Fibroblast of lung (primary cell): ENCODE results near the gene PRR14L. TPM values are rescaled to one million over a fixed set of nuclear protein-coding genes. Genes with fewer than 3 reads are reported as not detected.
"Not testable (repeated sequence)": the region's sequence is repeated elsewhere in the genome, so short reads cannot be mapped to it uniquely, and the experiment has no call there.

Experiments
- DNase-seq, 2 donors: peaks; one replicate each; pipeline versions ENCODE4 v3.0.0 to v3.0.0-alpha.2; 2010; ENCODE audit warnings: low read depth in 2 of 2
- H2AFZ ChIP-seq: 2 replicates; pipeline ENCODE4 v1.5.1; 2012; ENCODE audit warnings: low read length, control low read depth, inconsistent platforms
- H3K27ac ChIP-seq: 2 replicates; pipeline ENCODE4 v1.5.1; 2011; ENCODE audit warnings: low read length, control low read depth; ENCODE audit not compliant: insufficient read depth
- H3K27me3 ChIP-seq: 2 replicates; pipeline ENCODE4 v1.5.1; 2011; ENCODE audit warnings: mild to moderate bottlenecking, low read length; ENCODE audit not compliant: control insufficient read depth, insufficient read depth
- H3K36me3 ChIP-seq: 2 replicates; pipeline ENCODE4 v1.5.1; 2011; ENCODE audit warnings: low read length; ENCODE audit not compliant: control insufficient read depth, insufficient read depth
- H3K4me1 ChIP-seq: 2 replicates; pipeline ENCODE4 v1.5.1; 2011; ENCODE audit warnings: low read length; ENCODE audit not compliant: control insufficient read depth, insufficient read depth; ENCODE audit errors: extremely low read depth
- H3K4me2 ChIP-seq: 2 replicates; pipeline ENCODE4 v1.5.1; 2011; ENCODE audit warnings: low read length, control low read depth; ENCODE audit not compliant: insufficient read depth; ENCODE audit errors: extremely low read depth
- H3K4me3 ChIP-seq, 4 experiments: fragments of 200-600 bp in 1 of 4; sonication (generic) in 1 of 4; replicated peaks in 1 of 4; 2 replicates each; pipeline ENCODE4 v1.5.1; 2011 to 2016; ENCODE audit warnings: low read length in 4 of 4, low read depth in 3 of 4, mild to moderate bottlenecking in 3 of 4, control low read depth in 2 of 4, inconsistent platforms in 1 of 4, mixed read lengths in 1 of 4; ENCODE audit not compliant: insufficient read depth in 1 of 4; ENCODE audit errors: control extremely low read depth in 1 of 4
- H3K79me2 ChIP-seq: 2 replicates; pipeline ENCODE4 v1.5.1; 2012; ENCODE audit warnings: mild to moderate bottlenecking, low read length, inconsistent platforms; ENCODE audit not compliant: control insufficient read depth, insufficient read depth
- H3K9ac ChIP-seq: 2 replicates; pipeline ENCODE4 v1.5.1; 2011; ENCODE audit warnings: mild to moderate bottlenecking, low read length, control low read depth; ENCODE audit not compliant: insufficient read depth
- H3K9me3 ChIP-seq: 2 replicates; pipeline ENCODE4 v1.5.1; 2012; ENCODE audit warnings: low read depth, low read length; ENCODE audit not compliant: control insufficient read depth, insufficient read depth
- H4K20me1 ChIP-seq: 2 replicates; pipeline ENCODE4 v1.5.1; 2011; ENCODE audit warnings: low read length; ENCODE audit not compliant: control insufficient read depth, insufficient read depth; ENCODE audit errors: extremely low read depth
- CTCF ChIP-seq, 2 donors: IDR thresholded peaks in 1 of 2; conservative IDR thresholded peaks in 1 of 2; 1 replicate in 1 of 2; 2 replicates in 1 of 2; pipeline ENCODE4 v1.5.1; 2011 to 2012; ENCODE audit warnings: low read length in 2 of 2, control low read depth in 1 of 2, inconsistent platforms in 1 of 2, low read depth in 1 of 2, mild to moderate bottlenecking in 1 of 2
- EZH2 ChIP-seq: IDR thresholded peaks from 2 replicates; pipeline ENCODE4 v1.5.1; 2012; ENCODE audit warnings: low read length, control low read depth, mild to moderate bottlenecking; ENCODE audit errors: missing control alignments
- polyA minus RNA-seq: library from RNA; depleted of rRNA, polyadenylated mRNA; stranded (reverse); fragments of >200 nt; gene quantifications from 2 replicates; pipeline ENCODE4 v1.2.3, GENCODE V29; 2011; ENCODE audit warnings: low replicate concordance
- polyA plus RNA-seq, 2 donors: library from polyadenylated mRNA; depleted of rRNA in 1 of 2; stranded (reverse) in 1 of 2; unstranded in 1 of 2; fragments of >200 nt; gene quantifications; 2 replicates each; pipeline ENCODE4 v1.2.1, GENCODE V29; 2011 to 2012; ENCODE audit warnings: missing spikeins in 1 of 2
- total RNA-seq: library from RNA; depleted of rRNA; stranded (reverse); fragments of >200 nt; gene quantifications from 2 replicates; pipeline ENCODE4 v1.2.1, GENCODE V29; 2014

PRR14L gene
- total RNA-seq (14.4 and 17.3 TPM in 2 replicates), polyA plus RNA-seq (14.4 and 14.7 TPM in 2 replicates), polyA minus RNA-seq (67.4 and 75.5 TPM in 2 replicates)
- polyA plus RNA-seq (2012) = 8.9 and 10.6 TPM in 2 replicates

GRCh38 chr22:31749636-31750364, at the start of gene PRR14L:
Gene PRR14L, minus strand, starts transcription at chr22:31750132. Its CDS starts 11,272 bp downstream, at chr22:31738860.
- Histone ChIP-seq H4K20me1 (no peaks in the 10 kb centered on the region), H3K9me3 (no peaks in the 10 kb centered on the region), H3K36me3 (no peaks in the 10 kb centered on the region), H3K79me2 (peaks cover 37% of the 10 kb centered on the region), H3K27me3 (no peaks in the 10 kb centered on the region), H2AFZ (peak within 1 kb of the TSS; percentile 92), H3K9ac (peak within 1 kb of the TSS; percentile 82), H3K4me1 (peaks cover 17% of the 10 kb centered on the region), H3K27ac (peak within 1 kb of the TSS; percentile 88), H3K4me2 (peak within 1 kb of the TSS; percentile 88), H3K4me3 (peak within 1 kb of the TSS; percentile 88 to 99 (median 92))
- DNase-seq = peak; percentile 92
- TF ChIP-seq CTCF (conservative IDR thresholded peaks at IDR 0.05 in 1 of 2, IDR thresholded peaks at IDR 0.05 in 1 of 2; ENCODE audit: low read depth in 1 of 2, low read length in 2 of 2) (no peak), EZH2 (no peak)

GRCh38 chr22:31799358-31799757, 49.4 kb upstream of the PRR14L start:
- H3K4me3 ChIP-seq, DNase-seq, H3K27me3 ChIP-seq, H4K20me1 ChIP-seq, H3K79me2 ChIP-seq, H3K9ac ChIP-seq, H3K4me1 ChIP-seq, H3K9me3 ChIP-seq, H2AFZ ChIP-seq, H3K27ac ChIP-seq, H3K4me2 ChIP-seq, H3K36me3 ChIP-seq: not testable (repeated sequence)

- no peak for DNase-seq
- Histone ChIP-seq H3K4me1 (no peaks in the 10 kb centered on the region), H3K4me3 (no peak overlapping the region), H3K4me2 (no peak overlapping the region), H3K36me3 (no peaks in the 10 kb centered on the region), H3K9ac (no peak overlapping the region), H3K9me3 (no peaks in the 10 kb centered on the region), H3K27me3 (no peaks in the 10 kb centered on the region), H3K79me2 (no peaks in the 10 kb centered on the region), H2AFZ (no peak overlapping the region), H3K27ac (no peak overlapping the region), H4K20me1 (no peaks in the 10 kb centered on the region)
- TF ChIP-seq EZH2 (no peak), CTCF (conservative IDR thresholded peaks at IDR 0.05 in 1 of 2, IDR thresholded peaks at IDR 0.05 in 1 of 2; ENCODE audit: low read depth in 1 of 2, low read length in 2 of 2) (no peak)
Observed at GRCh38 chr22:31790240-31790639, 40.3 kb upstream of the PRR14L start.
